ENCODE results near the gene TARS3. TPM values are rescaled to one million over a fixed set of nuclear protein-coding genes. Genes with fewer than 3 reads are reported as not detected.

The TARS3 gene
- total and polyA plus RNA-seq, 3 donors from 2014 or later: 10.3 to 40.2 (median 25.0) TPM

GRCh38 chr15:101615986-101616848, 108.1 kb downstream of the TARS3 start:
- Histone ChIP-seq H3K9me3 (no peaks in the 10 kb centered on the region), H3K4me3 (no peak overlapping the region), H3K27ac (no peak overlapping the region), H3K4me1 (peaks cover 18% of the 10 kb centered on the region), H3K36me3 (ENCODE audit: low read depth, missing control alignments) (no peaks in the 10 kb centered on the region), H3K27me3 (no peaks in the 10 kb centered on the region)
- no peak for TF ChIP-seq CTCF (IDR thresholded peaks at IDR 0.05)
- TF ChIP-seq POLR2A (IDR thresholded peaks at IDR 0.05): no peak
- DNase-seq: peak; percentile 71
- intact Hi-C loops (cut with DNase I; ENCODE audit: low total_unique reads): no loop called here
- 18 to 21% methylated on average over 17 to 25 of the region's 25 CpGs for WGBS, 2 donors

- 0 to 36% methylated on average over 3 to 15 of the region's 15 CpGs for WGBS, 2 donors
Observed at GRCh38 chr15:101615414-101615985, 108.8 kb downstream of the TARS3 start.

GRCh38 chr15:101614761-101615160, 109.5 kb downstream of the TARS3 start:
- H3K4me1 ChIP-seq: peaks cover 18% of the 10 kb centered on the region
- no peak for DNase-seq
- TF ChIP-seq CTCF (IDR thresholded peaks at IDR 0.05) (no peak), POLR2A (IDR thresholded peaks at IDR 0.05) (no peak)
- H3K27me3 ChIP-seq: no peaks in the 10 kb centered on the region
- no peaks in the 10 kb centered on the region for H3K9me3 ChIP-seq
- intact Hi-C loops (cut with DNase I; ENCODE audit: low total_unique reads): no loop called here
- WGBS, 2 donors: 83 to 93% methylated on average over 7 to 11 of the region's 11 CpGs
- no peaks in the 10 kb centered on the region for H3K36me3 ChIP-seq (ENCODE audit: low read depth, missing control alignments)
- no peak overlapping the region for H3K27ac ChIP-seq
- no peak overlapping the region for H3K4me3 ChIP-seq

More at GRCh38 chr15:101615414-101615985, 108.8 kb downstream of the TARS3 start:
- TF ChIP-seq CTCF (IDR thresholded peaks at IDR 0.05) (no peak), POLR2A (IDR thresholded peaks at IDR 0.05) (no peak)
- no peak overlapping the region for H3K27ac ChIP-seq
- no peaks in the 10 kb centered on the region for H3K36me3 ChIP-seq (ENCODE audit: low read depth, missing control alignments)
- DNase-seq: peak; percentile 34
- no peak overlapping the region for H3K4me3 ChIP-seq
- intact Hi-C loops (cut with DNase I; ENCODE audit: low total_unique reads): no loop called here
- H3K4me1 ChIP-seq: peaks cover 18% of the 10 kb centered on the region
- no peaks in the 10 kb centered on the region for H3K27me3 ChIP-seq
- H3K9me3 ChIP-seq: no peaks in the 10 kb centered on the region

GRCh38 chr15:101614001-101614585, 110.2 kb downstream of the TARS3 start:
- no peak for TF ChIP-seq POLR2A (IDR thresholded peaks at IDR 0.05)
- TF ChIP-seq CTCF (IDR thresholded peaks at IDR 0.05): no peak
- Histone ChIP-seq H3K4me1 (peaks cover 18% of the 10 kb centered on the region), H3K9me3 (no peaks in the 10 kb centered on the region), H3K36me3 (ENCODE audit: low read depth, missing control alignments) (no peaks in the 10 kb centered on the region), H3K4me3 (no peak overlapping the region), H3K27ac (no peak overlapping the region), H3K27me3 (no peaks in the 10 kb centered on the region)
- no peak for DNase-seq
- intact Hi-C loops (cut with DNase I; ENCODE audit: low total_unique reads): no loop called here
- WGBS, 2 donors: 78 to 79% methylated on average over 10 to 14 of the region's 14 CpGs

All from testis (tissue), 3 donors.